HEK293T (cell line): ENCODE data around the gene LYPD6B.

Source experiments
- ARNT ChIP-seq: fragments of 450-650 bp; IDR thresholded peaks from 2 replicates; pipeline ENCODE4 v1.6.1; 2017; ENCODE audit warnings: mild to moderate bottlenecking
- BHLHE40 ChIP-seq: fragments of 450-650 bp; IDR thresholded peaks from 2 replicates; pipeline ENCODE4 v1.6.1; 2016; ENCODE audit warnings: mild to moderate bottlenecking, moderate library complexity, borderline replicate concordance
- ELF4 ChIP-seq: fragments of 450-650 bp; IDR thresholded peaks from 2 replicates; pipeline ENCODE4 v1.6.1; 2017; ENCODE audit warnings: antibody characterized with exemption
- FOXA1 ChIP-seq: fragments of 450-650 bp; IDR thresholded peaks from 2 replicates; pipeline ENCODE4 v1.6.1; 2016; ENCODE audit warnings: mild to moderate bottlenecking
- FOXK2 ChIP-seq: fragments of 450-650 bp; IDR thresholded peaks from 2 replicates; pipeline ENCODE4 v1.6.1; 2016; ENCODE audit warnings: mild to moderate bottlenecking
- HDGF ChIP-seq: fragments of 450-650 bp; IDR thresholded peaks from 2 replicates; pipeline ENCODE4 v1.6.1; 2017; ENCODE audit warnings: antibody characterized with exemption, borderline replicate concordance
- L3MBTL2 ChIP-seq: fragments of 450-650 bp; conservative IDR thresholded peaks from 2 replicates; pipeline ENCODE4 v1.6.1; 2016; ENCODE audit warnings: mild to moderate bottlenecking
- LEF1 ChIP-seq: fragments of 450-650 bp; IDR thresholded peaks from 2 replicates; pipeline ENCODE4 v1.6.1; 2017; ENCODE audit warnings: mild to moderate bottlenecking, borderline replicate concordance
- SP1 ChIP-seq: fragments of 450-650 bp; IDR thresholded peaks from 2 replicates; pipeline ENCODE4 v1.6.1; 2017

DNA sequence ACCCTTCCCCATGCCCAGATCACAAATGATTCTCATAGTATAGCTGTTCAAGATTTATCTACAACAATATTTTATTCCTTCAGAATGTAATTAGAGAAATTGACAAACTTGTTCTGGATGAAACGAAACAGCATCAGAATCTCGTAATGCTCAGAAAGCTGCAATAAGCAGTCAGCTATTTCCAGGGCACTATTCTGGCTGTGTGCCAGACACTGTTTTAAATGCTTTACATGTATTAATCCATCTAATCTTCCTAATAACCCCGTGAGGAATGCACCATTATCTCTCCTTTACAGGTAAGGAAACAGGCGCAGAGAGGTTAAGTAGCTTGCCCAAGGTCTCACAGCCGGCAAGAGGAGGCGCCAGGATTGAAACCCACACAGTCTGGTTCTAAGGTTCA lies 10.1 kb upstream of the LYPD6B start:
- no peak for TF ChIP-seq LEF1
- no peak for TF ChIP-seq ELF4
- no peak for TF ChIP-seq HDGF
- TF ChIP-seq FOXK2: no peak
- TF ChIP-seq BHLHE40: no peak
- TF ChIP-seq FOXA1: no peak
- TF ChIP-seq ARNT: no peak
- no peak for TF ChIP-seq SP1
- no peak for TF ChIP-seq L3MBTL2
